Measurements from ENCODE around the gene COL4A2. TPM values are rescaled to one million over a fixed set of nuclear protein-coding genes. Genes with fewer than 3 reads are reported as not detected.

COL4A2 gene
- total and polyA plus RNA-seq, 2 donors (not counting 1 experiment from before 2014, with no cell fraction given) = 0.17 TPM; not detected in 1

GRCh38 chr13:110333837-110334236 lies 26.8 kb downstream of the COL4A2 start:
- CTCF ChIA-PET = no interaction called here

GRCh38 chr13:110334256-110334655 lies 27.2 kb downstream of the COL4A2 start:
- no peak overlapping the region for H3K9ac ChIP-seq (ENCODE audit: low read length)
- H3K9me3 ChIP-seq (ENCODE audit: control extremely low read depth in 1 of 3, control insufficient read depth in 2 of 3, insufficient read depth in 1 of 3, low read length in 2 of 3) = peaks cover 0 to 12% (median 0%) of the 10 kb centered on the region in 3 donors
- Mint-ChIP-seq H3K4me3 (no peak overlapping the region), H3K9me3 (ENCODE audit: insufficient read depth) (peaks cover 4% of the 10 kb centered on the region), H3K27me3 (peaks cover 18% of the 10 kb centered on the region), H3K4me1 (no peaks in the 10 kb centered on the region), H3K27ac (no peak overlapping the region)
- POLR2A ChIA-PET = no interaction called here
- DNase-seq (no peak), ATAC-seq (ENCODE audit: low read depth) (no peak)
- peaks cover 0 to 9% (median 0%) of the 10 kb centered on the region in 4 experiments for H3K27me3 ChIP-seq (replicated peaks in 1 of 4; ENCODE audit: control extremely low read depth in 1 of 4, control insufficient read depth in 3 of 4, insufficient read depth in 4 of 4, low read length in 3 of 4)
- no peaks in the 10 kb centered on the region for H3K36me3 ChIP-seq (replicated peaks in 1 of 2; ENCODE audit: control extremely low read depth in 1 of 2, control insufficient read depth in 1 of 2, extremely low read depth in 1 of 2, insufficient read depth in 2 of 2, low read length in 1 of 2)
- no peaks in the 10 kb centered on the region for H3K79me2 ChIP-seq (ENCODE audit: control insufficient read depth, insufficient read depth, low read length)
- H3K4me2 ChIP-seq (replicated peaks; ENCODE audit: low read depth, low read length, poor library complexity, severe bottlenecking) = no peak overlapping the region
- no peak overlapping the region for H3K27ac ChIP-seq (ENCODE audit: low read length in 2 of 2)
- intact Hi-C loops (cut with micrococcal nuclease) = no loop called here
- H4K20me1 ChIP-seq (ENCODE audit: control insufficient read depth, insufficient read depth, low read length, poor library complexity, severe bottlenecking) = no peaks in the 10 kb centered on the region
- no peak overlapping the region for H3K4me3 ChIP-seq (ENCODE audit: control extremely low read depth in 1 of 5, extremely low read depth in 1 of 5, insufficient read depth in 1 of 5, low read depth in 2 of 5, low read length in 4 of 5)
- WGBS (ENCODE audit: insufficient coverage) = 91% methylated on average over 5 of the region's 8 CpGs
- H3K4me1 ChIP-seq (ENCODE audit: control insufficient read depth in 2 of 2, insufficient read depth in 2 of 2, low read length in 2 of 2) = no peaks in the 10 kb centered on the region
- TF ChIP-seq EZH2 (IDR thresholded peaks at IDR 0.05; ENCODE audit: borderline replicate concordance, insufficient read depth, low read depth, low read length, poor library complexity, severe bottlenecking) = no peak
- no peak for TF ChIP-seq CTCF (IDR thresholded peaks at IDR 0.05)
- CTCF ChIA-PET = no interaction called here
- no peak overlapping the region for H2AFZ ChIP-seq (ENCODE audit: insufficient read depth, low read depth, low read length, poor library complexity, severe bottlenecking)

More at GRCh38 chr13:110333837-110334236, 26.8 kb downstream of the COL4A2 start:
- H4K20me1 ChIP-seq (ENCODE audit: control insufficient read depth, insufficient read depth, low read length, poor library complexity, severe bottlenecking) = no peaks in the 10 kb centered on the region
- 82% methylated on average over 12 of the region's 12 CpGs for WGBS (ENCODE audit: insufficient coverage)
- H3K36me3 ChIP-seq (replicated peaks in 1 of 2; ENCODE audit: control extremely low read depth in 1 of 2, control insufficient read depth in 1 of 2, extremely low read depth in 1 of 2, insufficient read depth in 2 of 2, low read length in 1 of 2) = no peaks in the 10 kb centered on the region
- H3K9ac ChIP-seq (ENCODE audit: low read length) = no peak overlapping the region
- no peak overlapping the region for H2AFZ ChIP-seq (ENCODE audit: insufficient read depth, low read depth, low read length, poor library complexity, severe bottlenecking)
- ATAC-seq (ENCODE audit: low read depth) = no peak
- no peak for TF ChIP-seq EZH2 (IDR thresholded peaks at IDR 0.05; ENCODE audit: borderline replicate concordance, insufficient read depth, low read depth, low read length, poor library complexity, severe bottlenecking)
- TF ChIP-seq CTCF (IDR thresholded peaks at IDR 0.05) = no peak
- H3K27ac ChIP-seq (ENCODE audit: low read length in 2 of 2) = no peak overlapping the region
- H3K4me1 ChIP-seq (ENCODE audit: control insufficient read depth in 2 of 2, insufficient read depth in 2 of 2, low read length in 2 of 2) = no peaks in the 10 kb centered on the region
- H3K4me3 Mint-ChIP-seq = no peak overlapping the region
- H3K79me2 ChIP-seq (ENCODE audit: control insufficient read depth, insufficient read depth, low read length) = no peaks in the 10 kb centered on the region
- peaks cover 0 to 12% (median 0%) of the 10 kb centered on the region in 3 donors for H3K9me3 ChIP-seq (ENCODE audit: control extremely low read depth in 1 of 3, control insufficient read depth in 2 of 3, insufficient read depth in 1 of 3, low read length in 2 of 3)
- intact Hi-C loops (cut with micrococcal nuclease) = no loop called here
- no peak for DNase-seq
- no peak overlapping the region for H3K4me2 ChIP-seq (replicated peaks; ENCODE audit: low read depth, low read length, poor library complexity, severe bottlenecking)
- H3K9me3 Mint-ChIP-seq (ENCODE audit: insufficient read depth) = peaks cover 4% of the 10 kb centered on the region
- H3K27me3 ChIP-seq (replicated peaks in 1 of 4; ENCODE audit: control extremely low read depth in 1 of 4, control insufficient read depth in 3 of 4, insufficient read depth in 4 of 4, low read length in 3 of 4) = peaks cover 0 to 5% (median 0%) of the 10 kb centered on the region in 4 experiments
- H3K27me3 Mint-ChIP-seq = peaks cover 19% of the 10 kb centered on the region
- no peak overlapping the region for H3K27ac Mint-ChIP-seq
- no peak overlapping the region for H3K4me3 ChIP-seq (ENCODE audit: control extremely low read depth in 1 of 5, extremely low read depth in 1 of 5, insufficient read depth in 1 of 5, low read depth in 2 of 5, low read length in 4 of 5)
- H3K4me1 Mint-ChIP-seq = no peaks in the 10 kb centered on the region
- POLR2A ChIA-PET = no interaction called here

Data from B cell (primary cell).